ENCODE results near the gene FAM47E. TPM values are rescaled to one million over a fixed set of nuclear protein-coding genes. Genes with fewer than 3 reads are reported as not detected.

Gene FAM47E
- total RNA-seq, 1 donor from 2014 or later: not detected

DNA sequence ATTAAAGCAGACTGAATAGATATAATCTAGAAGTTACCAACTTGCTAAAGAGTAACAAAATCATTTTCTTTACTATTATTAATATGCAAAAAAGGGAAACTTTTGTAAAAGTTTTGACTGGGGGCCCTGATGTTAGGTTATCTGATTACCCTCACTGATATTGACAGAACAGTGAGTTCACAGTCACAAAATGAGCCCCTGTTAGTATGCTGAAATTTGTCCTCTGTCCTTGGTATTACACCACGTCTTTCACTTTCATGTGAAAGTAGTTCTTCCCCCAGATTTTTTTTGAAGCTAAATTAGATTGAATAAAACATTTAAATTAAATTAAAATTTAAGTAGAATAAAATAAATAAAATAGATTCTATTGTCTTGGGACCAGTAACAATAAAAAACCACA lies 60.9 kb downstream of the FAM47E start:
- ChIA-PET POLR2A (no interaction called here), CTCF (no interaction called here)
- Mint-ChIP-seq H3K36me3 (ENCODE audit: low read depth) (peaks cover 1% of the 10 kb centered on the region), H3K27ac (no peak overlapping the region), H3K4me1 (no peaks in the 10 kb centered on the region), H3K4me3 (no peak overlapping the region), H3K9me3 (peaks cover 13% of the 10 kb centered on the region), H3K27me3 (peaks cover 38% of the 10 kb centered on the region)
- ATAC-seq (ENCODE audit: low read depth) (no peak), DNase-seq (no peak)
- TF ChIP-seq, protein P1, sequence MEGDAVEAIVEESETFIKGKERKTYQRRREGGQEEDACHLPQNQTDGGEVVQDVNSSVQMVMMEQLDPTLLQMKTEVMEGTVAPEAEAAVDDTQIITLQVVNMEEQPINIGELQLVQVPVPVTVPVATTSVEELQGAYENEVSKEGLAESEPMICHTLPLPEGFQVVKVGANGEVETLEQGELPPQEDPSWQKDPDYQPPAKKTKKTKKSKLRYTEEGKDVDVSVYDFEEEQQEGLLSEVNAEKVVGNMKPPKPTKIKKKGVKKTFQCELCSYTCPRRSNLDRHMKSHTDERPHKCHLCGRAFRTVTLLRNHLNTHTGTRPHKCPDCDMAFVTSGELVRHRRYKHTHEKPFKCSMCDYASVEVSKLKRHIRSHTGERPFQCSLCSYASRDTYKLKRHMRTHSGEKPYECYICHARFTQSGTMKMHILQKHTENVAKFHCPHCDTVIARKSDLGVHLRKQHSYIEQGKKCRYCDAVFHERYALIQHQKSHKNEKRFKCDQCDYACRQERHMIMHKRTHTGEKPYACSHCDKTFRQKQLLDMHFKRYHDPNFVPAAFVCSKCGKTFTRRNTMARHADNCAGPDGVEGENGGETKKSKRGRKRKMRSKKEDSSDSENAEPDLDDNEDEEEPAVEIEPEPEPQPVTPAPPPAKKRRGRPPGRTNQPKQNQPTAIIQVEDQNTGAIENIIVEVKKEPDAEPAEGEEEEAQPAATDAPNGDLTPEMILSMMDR (IDR thresholded peaks at IDR 0.05): no peak
- intact Hi-C loops (cut with micrococcal nuclease): no loop called here

GRCh38 chr4:76313547-76313946 lies 62.0 kb downstream of the FAM47E start:
- peaks cover 39% of the 10 kb centered on the region for H3K27me3 Mint-ChIP-seq
- DNase-seq (no peak), ATAC-seq (ENCODE audit: low read depth) (no peak)
- no peak overlapping the region for H3K4me3 Mint-ChIP-seq
- intact Hi-C loops (cut with micrococcal nuclease): no loop called here
- POLR2A ChIA-PET: no interaction called here
- CTCF ChIA-PET: no interaction called here
- H3K4me1 Mint-ChIP-seq: no peaks in the 10 kb centered on the region
- TF ChIP-seq, protein P1 (IDR thresholded peaks at IDR 0.05): no peak
- H3K36me3 Mint-ChIP-seq (ENCODE audit: low read depth): peaks cover 1% of the 10 kb centered on the region
- peaks cover 17% of the 10 kb centered on the region for H3K9me3 Mint-ChIP-seq
- H3K27ac Mint-ChIP-seq: no peak overlapping the region

DNA sequence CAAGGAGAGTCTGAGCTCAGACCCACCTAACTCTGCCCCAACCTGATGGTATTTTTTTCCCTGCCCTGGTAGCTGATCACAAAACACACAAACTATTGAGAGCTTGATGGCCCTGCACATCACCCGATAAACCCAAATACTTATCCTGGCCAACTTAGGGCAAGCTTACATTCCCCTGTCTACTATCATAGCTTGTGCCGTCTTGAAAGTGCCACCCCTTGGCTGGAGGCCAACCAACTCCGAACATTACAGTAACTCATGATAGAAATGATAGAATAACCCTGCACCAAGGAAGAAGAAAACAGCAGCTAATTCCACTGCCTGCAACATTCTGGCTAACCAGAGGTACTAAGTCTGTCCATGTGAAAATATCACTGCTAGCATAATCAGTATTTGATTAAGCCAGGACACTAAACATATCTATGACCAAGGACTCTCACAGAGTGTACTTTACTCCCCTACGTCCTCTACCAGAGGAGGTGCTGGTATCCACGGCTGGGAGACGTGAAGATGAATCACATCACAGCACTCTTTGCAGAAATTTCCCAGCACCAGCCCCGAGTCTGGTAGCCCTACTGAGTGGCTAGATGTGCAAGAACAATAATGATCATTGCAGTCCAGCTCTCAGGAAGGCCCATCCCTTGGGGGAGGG lies 63.9 kb downstream of the FAM47E start:
- Mint-ChIP-seq H3K4me1 (no peaks in the 10 kb centered on the region), H3K27ac (no peak overlapping the region), H3K9me3 (peaks cover 22% of the 10 kb centered on the region), H3K36me3 (ENCODE audit: low read depth) (peaks cover 1% of the 10 kb centered on the region), H3K27me3 (peaks cover 31% of the 10 kb centered on the region), H3K4me3 (no peak overlapping the region)
- POLR2A ChIA-PET: no interaction called here
- CTCF ChIA-PET: no interaction called here
- DNase-seq (no peak), ATAC-seq (ENCODE audit: low read depth) (no peak)
- intact Hi-C loops (cut with micrococcal nuclease): no loop called here
- TF ChIP-seq, protein P1 (IDR thresholded peaks at IDR 0.05): no peak

GRCh38 chr4:76316131-76316530 lies 64.6 kb downstream of the FAM47E start:
- intact Hi-C loops (cut with micrococcal nuclease): no loop called here
- ChIA-PET POLR2A (no interaction called here), CTCF (no interaction called here)
- ATAC-seq (ENCODE audit: low read depth): no peak
- Mint-ChIP-seq H3K27ac (no peak overlapping the region), H3K36me3 (ENCODE audit: low read depth) (peaks cover 1% of the 10 kb centered on the region), H3K9me3 (peaks cover 27% of the 10 kb centered on the region), H3K4me3 (no peak overlapping the region), H3K27me3 (peaks cover 31% of the 10 kb centered on the region), H3K4me1 (no peaks in the 10 kb centered on the region)
- TF ChIP-seq, protein P1 (IDR thresholded peaks at IDR 0.05): no peak
- no peak for DNase-seq

DNA sequence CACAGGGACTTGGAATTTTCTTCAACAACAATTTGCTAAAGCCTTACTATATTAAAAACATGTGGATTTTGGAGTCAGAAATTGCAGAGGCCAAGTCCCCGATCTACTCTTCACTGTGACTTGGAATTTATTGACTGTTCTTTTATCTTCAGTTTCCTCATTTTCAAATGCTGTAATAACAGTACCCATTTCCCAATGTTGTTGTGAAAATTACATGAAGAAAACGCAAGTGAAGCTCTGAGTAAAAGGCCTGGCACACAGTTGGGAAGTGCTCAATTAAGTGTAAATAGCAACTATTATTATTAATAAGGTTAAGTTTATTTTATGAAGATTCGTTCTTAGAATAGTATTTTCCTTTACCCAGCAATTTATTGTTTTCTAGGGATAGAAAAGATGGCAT lies 70.7 kb downstream of the FAM47E start:
- H3K9me3 Mint-ChIP-seq: peaks cover 28% of the 10 kb centered on the region
- no peak overlapping the region for H3K27ac Mint-ChIP-seq
- H3K4me3 Mint-ChIP-seq: no peak overlapping the region
- ATAC-seq (ENCODE audit: low read depth) (no peak), DNase-seq (no peak)
- POLR2A ChIA-PET: no interaction called here
- H3K36me3 Mint-ChIP-seq (ENCODE audit: low read depth): no peaks in the 10 kb centered on the region
- no peaks in the 10 kb centered on the region for H3K4me1 Mint-ChIP-seq
- peaks cover 7% of the 10 kb centered on the region for H3K27me3 Mint-ChIP-seq
- CTCF ChIA-PET: no interaction called here
- intact Hi-C loops (cut with micrococcal nuclease): no loop called here
- TF ChIP-seq, protein P1 (IDR thresholded peaks at IDR 0.05): no peak
